ENCODE data around the gene RAB40B. TPM values are rescaled to one million over a fixed set of nuclear protein-coding genes. Genes with fewer than 3 reads are reported as not detected.

RAB40B gene
- total and polyA plus RNA-seq, 2 of the 4 experiments (the other 2 are of a cell fraction), result 14.9 to 20.0 TPM

DNA sequence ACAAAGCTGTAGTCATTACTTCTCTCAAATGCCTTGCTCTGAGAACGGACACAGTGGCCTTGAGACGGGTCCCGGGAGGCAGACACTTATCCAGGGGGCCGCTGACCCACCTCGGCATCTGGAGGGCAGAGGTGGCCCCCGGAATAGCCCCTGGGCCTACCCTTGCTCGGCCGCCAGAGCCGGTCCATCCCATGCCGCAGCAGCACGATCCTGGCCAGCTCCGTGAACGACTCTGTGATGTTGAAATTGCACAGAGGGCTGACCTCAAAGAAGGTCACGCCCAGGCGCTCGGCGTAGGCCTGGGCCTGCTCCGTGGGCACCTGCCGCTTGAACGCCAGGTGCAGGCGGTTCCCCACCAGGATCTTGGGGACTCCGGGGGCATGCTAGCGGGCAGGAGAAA, 40.2 kb downstream of the RAB40B start:
- Histone ChIP-seq H3K9me3 (ENCODE audit: control insufficient read depth, insufficient read depth, low read length) (no peaks in the 10 kb centered on the region), H3K27ac (ENCODE audit: insufficient read depth, low read length) (no peak overlapping the region), H3K18ac (ENCODE audit: low read depth, low read length) (no peak overlapping the region), H3K4me2 (ENCODE audit: low read depth, low read length) (no peak overlapping the region), H4K91ac (ENCODE audit: insufficient read depth, low read depth, low read length) (no peak overlapping the region), H3K23ac (ENCODE audit: low read depth, low read length) (no peak overlapping the region), H3K9ac (ENCODE audit: low read depth, low read length) (no peak overlapping the region), H3K56ac (ENCODE audit: extremely low read depth, insufficient read depth, low read length) (no peak overlapping the region), H3K79me1 (ENCODE audit: low read depth in 1 of 2, low read length in 2 of 2) (peaks cover 0 to 6% of the 10 kb centered on the region in 2 experiments; a peak in 2 of 4 replicates), H2BK120ac (ENCODE audit: low read depth, low read length) (no peak overlapping the region), H3K4ac (ENCODE audit: low read depth, low read length) (no peak overlapping the region), H3K14ac (replicated peaks; ENCODE audit: low read depth, low read length) (no peak overlapping the region), H3K4me1 (ENCODE audit: control insufficient read depth, insufficient read depth, low read length) (no peaks in the 10 kb centered on the region), H3K36me3 (ENCODE audit: control insufficient read depth, insufficient read depth, low read length) (peaks cover 1% of the 10 kb centered on the region), H4K8ac (ENCODE audit: low read depth in 2 of 2, low read length in 2 of 2) (no peak overlapping the region), H2AK9ac (replicated peaks; ENCODE audit: low read depth, low read length, poor library complexity) (no peak overlapping the region), H2AFZ (replicated peaks; ENCODE audit: low read length, poor library complexity) (no peak overlapping the region), H2BK15ac (ENCODE audit: low read depth, low read length) (no peak overlapping the region), H3K4me3 (ENCODE audit: insufficient read depth, low read depth, low read length) (no peak overlapping the region), H2AK5ac (ENCODE audit: low read depth, low read length) (no peak overlapping the region), H3K9me1 (ENCODE audit: insufficient read depth, low read length) (peaks cover 6% of the 10 kb centered on the region), H2BK5ac (ENCODE audit: low read depth, low read length, poor library complexity, severe bottlenecking) (no peak overlapping the region), H2BK20ac (ENCODE audit: low read depth, low read length) (no peak overlapping the region), H3K27me3 (ENCODE audit: control insufficient read depth, insufficient read depth, low read length) (no peaks in the 10 kb centered on the region), H4K5ac (ENCODE audit: low read depth, low read length) (no peak overlapping the region), H4K20me1 (ENCODE audit: insufficient read depth, low read length) (no peaks in the 10 kb centered on the region)
- ChIA-PET CTCF (no interaction called here), POLR2A (ENCODE audit: unreplicated experiment) (no interaction called here)
- ATAC-seq (ENCODE audit: low read depth), result no peak
- TF ChIP-seq BHLHE40 (IDR thresholded peaks at IDR 0.05; ENCODE audit: low read depth, low read length), result no peak
- TF ChIP-seq MAFK (IDR thresholded peaks at IDR 0.05; ENCODE audit: low read depth, low read length), result no peak
- no peak for TF ChIP-seq RFX5 (IDR thresholded peaks at IDR 0.05; ENCODE audit: low read depth, low read length)
- TF ChIP-seq, protein P1, sequence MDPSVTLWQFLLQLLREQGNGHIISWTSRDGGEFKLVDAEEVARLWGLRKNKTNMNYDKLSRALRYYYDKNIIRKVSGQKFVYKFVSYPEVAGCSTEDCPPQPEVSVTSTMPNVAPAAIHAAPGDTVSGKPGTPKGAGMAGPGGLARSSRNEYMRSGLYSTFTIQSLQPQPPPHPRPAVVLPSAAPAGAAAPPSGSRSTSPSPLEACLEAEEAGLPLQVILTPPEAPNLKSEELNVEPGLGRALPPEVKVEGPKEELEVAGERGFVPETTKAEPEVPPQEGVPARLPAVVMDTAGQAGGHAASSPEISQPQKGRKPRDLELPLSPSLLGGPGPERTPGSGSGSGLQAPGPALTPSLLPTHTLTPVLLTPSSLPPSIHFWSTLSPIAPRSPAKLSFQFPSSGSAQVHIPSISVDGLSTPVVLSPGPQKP (IDR thresholded peaks at IDR 0.05; ENCODE audit: borderline replicate concordance, low read depth, low read length), result no peak
- TF ChIP-seq RCOR1 (IDR thresholded peaks at IDR 0.05; ENCODE audit: insufficient replicate concordance, low read length), result no peak
- TF ChIP-seq POLR2A (IDR thresholded peaks at IDR 0.05; ENCODE audit: low read depth, low read length), result no peak
- no peak for TF ChIP-seq FOS (IDR thresholded peaks at IDR 0.05; ENCODE audit: low read depth, low read length)
- no peak for TF ChIP-seq USF2 (IDR thresholded peaks at IDR 0.05; ENCODE audit: low read depth, low read length)
- no peak for TF ChIP-seq MAZ (IDR thresholded peaks at IDR 0.05; ENCODE audit: borderline replicate concordance, low read depth, low read length)
- TF ChIP-seq MXI1 (IDR thresholded peaks at IDR 0.05; ENCODE audit: borderline replicate concordance, low read depth, low read length), result no peak
- TF ChIP-seq NFE2L2 (IDR thresholded peaks at IDR 0.05; ENCODE audit: low read depth, low read length), result no peak
- no peak for TF ChIP-seq SMC3 (IDR thresholded peaks at IDR 0.05; ENCODE audit: low read depth, low read length)
- TF ChIP-seq RAD21 (IDR thresholded peaks at IDR 0.05; ENCODE audit: low read length), result no peak
- intact Hi-C loops (cut with micrococcal nuclease) (no loop called here), in situ Hi-C loops (cut with MboI; ENCODE audit: low sequenced_read_pairs) (no loop called here), dilution Hi-C loops (cut with HindIII; ENCODE audit: low sequenced_read_pairs, unreplicated experiment) (no loop called here)
- WGBS, 2 experiments (ENCODE audit: extremely low coverage in 2 of 2, insufficient read length in 1 of 2), result 94% methylated on average over 23 of the region's 23 CpGs; no CpG with 5 or more reads in 1 of the 2 experiments
- no TSS peak for BruUV-seq (replicated peaks)
- no peak for DNase-seq
